ENCODE data around the gene HSD17B3. TPM values are rescaled to one million over a fixed set of nuclear protein-coding genes. Genes with fewer than 3 reads are reported as not detected.
"Not testable (repeated sequence)": the region's sequence is repeated elsewhere in the genome, so short reads cannot be mapped to it uniquely, and the experiment has no call there.

Gene HSD17B3
- total RNA-seq, 1 experiment from 2014 or later: 0.37 TPM

GRCh38 chr9:96236854-96237550, 65.0 kb downstream of the HSD17B3 start:
- DNase-seq (ENCODE audit: low read depth): no peak

DNA sequence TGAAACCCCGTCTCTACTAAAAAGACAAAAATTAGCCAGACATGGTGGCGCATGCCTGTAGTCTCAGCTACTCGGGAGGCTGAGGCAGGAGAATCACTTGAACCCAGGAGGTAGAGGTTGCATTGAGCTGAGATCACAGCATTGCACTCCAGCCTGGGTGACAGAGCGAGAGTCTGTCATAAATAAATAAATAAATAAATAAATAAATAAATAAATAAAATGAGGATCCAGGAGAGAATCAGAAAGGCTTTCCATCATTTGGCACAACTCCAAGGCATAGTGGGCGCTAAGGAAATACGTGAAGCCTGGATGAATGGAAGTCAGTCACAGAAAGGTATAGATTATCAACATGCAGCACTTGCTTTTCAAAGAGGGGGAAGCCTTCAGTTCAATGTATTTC, 65.6 kb downstream of the HSD17B3 start:
- not testable (repeated sequence) for DNase-seq (ENCODE audit: low read depth)

- DNase-seq (ENCODE audit: low read depth): peak; percentile 12
Measured at GRCh38 chr9:96232539-96233241, 69.3 kb downstream of the HSD17B3 start.

- DNase-seq (ENCODE audit: low read depth): no peak
Measured at GRCh38 chr9:96232164-96232538, 69.8 kb downstream of the HSD17B3 start.

DNA sequence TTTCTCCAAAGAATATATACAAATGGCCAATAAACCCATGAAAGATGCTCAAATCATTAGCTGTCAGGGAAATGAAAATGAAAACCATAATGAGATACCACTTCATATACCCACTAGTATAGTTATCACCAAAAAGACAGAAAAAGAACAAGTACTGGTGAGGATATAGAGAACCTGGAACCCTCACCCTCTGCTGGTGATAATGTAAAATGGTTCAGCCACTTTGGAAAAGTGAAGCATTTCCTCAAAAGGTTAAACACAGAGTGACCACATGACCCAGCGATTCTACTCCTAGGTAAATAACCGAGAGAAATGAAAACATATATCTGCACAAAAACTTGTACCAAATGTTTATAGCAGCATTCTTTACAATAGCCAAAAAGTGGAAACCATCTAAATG, 72.0 kb downstream of the HSD17B3 start:
- no peak for DNase-seq (ENCODE audit: low read depth)

DNA sequence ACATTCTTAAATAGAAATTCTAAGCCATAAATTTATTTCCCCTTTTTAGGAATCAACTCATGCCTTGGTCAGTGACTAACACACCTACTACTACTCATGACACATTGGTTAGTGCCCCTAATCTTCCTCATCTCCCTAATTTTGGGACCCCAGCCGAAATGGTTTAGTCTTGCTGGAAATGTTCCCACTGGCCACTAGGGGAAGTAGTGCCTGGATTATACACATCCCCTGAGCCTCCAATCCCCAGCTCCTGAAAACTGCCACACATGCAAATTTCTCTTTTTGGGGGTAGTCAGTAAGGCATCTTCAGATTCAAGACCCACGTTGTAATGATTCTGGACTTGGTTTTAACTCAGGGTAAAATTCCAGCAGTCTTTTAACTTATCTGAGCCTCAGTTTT, 79.8 kb downstream of the HSD17B3 start:
- DNase-seq (ENCODE audit: low read depth): no peak

DNA sequence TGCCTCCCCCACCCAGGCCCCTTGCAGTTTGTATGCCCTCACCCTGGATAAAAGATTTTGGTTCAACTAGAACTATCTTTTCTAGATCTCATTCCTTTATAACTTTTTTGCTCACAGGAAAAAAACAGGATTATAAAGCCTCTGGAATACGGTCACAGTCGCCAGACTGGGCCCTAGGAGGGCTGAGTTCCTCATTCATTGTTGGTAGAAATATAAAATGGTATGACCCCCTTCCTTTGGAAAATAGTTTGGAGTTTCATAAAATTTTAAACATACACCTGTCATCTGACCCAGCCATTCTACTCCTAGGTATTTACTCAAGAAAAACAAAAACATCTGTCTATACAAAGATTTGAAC, 82.1 kb downstream of the HSD17B3 start:
- DNase-seq (ENCODE audit: low read depth): no peak

- DNase-seq (ENCODE audit: low read depth): no peak
Measured at GRCh38 chr9:96219026-96219899, 82.7 kb downstream of the HSD17B3 start.

DNA sequence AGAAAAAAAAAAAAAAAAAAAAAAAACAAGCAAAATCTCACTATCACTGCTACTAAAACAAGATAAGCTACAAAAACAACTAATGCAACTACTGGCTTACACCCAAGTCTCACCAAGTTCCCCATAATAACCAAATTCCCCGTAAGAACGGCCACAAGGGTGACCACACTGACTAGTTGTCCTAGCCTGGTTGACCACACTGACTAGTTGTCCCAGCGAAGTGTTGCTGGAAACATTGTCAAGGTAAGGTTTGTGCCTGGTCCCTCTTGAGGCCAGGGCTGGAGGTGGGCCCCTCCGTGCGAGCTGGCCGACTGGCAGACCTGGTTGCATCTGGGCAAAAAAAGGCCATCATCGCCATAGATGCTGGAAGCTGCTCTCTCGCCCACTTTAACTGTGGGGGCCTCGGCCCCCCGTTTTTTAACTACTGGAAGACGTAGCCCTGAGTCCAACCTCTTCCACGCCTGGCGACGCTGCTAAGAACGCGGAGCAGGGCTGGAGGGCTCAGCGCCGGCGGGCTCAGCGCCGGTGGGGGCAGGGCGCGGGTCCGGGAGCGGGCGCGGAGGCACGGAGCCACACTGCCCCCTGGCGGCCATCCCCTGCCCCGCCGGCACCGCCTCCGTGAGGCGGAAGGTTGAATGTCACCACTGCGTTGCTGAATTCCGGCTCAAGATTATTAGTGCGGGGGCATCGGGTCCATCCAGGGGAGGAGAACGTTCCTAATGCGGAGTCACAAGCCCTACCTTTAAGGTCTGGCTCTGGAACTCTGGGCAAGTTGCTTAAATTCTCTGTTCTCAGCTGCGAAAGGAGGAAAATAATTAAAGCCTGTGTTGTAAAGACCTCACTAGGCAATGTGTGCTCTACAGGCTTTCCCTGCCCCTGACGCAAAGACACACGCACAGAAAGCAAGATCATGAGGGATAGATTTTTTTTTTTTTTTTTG, 84.0 kb downstream of the HSD17B3 start:
- DNase-seq (ENCODE audit: low read depth): peak; percentile 56

DNA sequence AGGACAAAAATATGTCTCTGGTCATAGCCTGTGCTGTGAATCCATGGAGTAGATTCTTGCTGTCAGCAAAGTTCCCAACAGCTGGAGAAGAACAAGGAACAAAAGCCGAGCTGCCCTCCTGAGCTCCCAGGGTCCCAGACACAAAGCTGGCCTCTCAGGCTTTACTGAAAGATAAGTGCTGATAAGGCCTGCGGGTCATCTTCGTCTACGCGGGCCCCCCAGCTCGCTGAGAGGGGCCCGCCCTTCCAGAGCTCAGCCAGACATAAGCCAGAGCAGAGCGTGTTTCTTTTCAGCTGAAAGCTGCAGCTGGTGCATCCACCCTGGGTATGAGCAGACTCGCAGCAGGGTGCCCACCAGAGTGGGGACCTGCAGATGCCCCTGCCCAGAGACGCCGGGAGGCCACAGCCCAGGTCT, 84.7 kb downstream of the HSD17B3 start:
- no peak for DNase-seq (ENCODE audit: low read depth)

DNA sequence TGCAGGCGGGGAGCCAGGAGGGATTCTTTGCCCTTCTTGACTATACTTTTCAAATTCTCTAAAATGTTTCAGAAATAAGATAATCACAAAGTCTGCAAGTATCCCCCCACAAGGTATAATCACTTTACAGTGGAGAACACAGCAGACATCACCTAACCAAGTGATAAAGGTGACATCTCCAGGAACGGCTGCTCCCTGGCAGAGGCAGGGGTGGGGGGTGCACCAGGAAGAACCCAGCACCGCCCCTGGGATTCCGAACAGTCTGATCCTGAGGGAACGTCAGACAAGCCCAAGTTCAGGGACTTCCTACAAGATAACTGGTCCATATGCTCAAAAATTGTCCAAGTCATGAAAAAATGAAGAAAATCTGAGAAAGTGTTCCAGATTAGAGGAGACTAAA, 85.4 kb downstream of the HSD17B3 start:
- no peak for DNase-seq (ENCODE audit: low read depth)

DNA sequence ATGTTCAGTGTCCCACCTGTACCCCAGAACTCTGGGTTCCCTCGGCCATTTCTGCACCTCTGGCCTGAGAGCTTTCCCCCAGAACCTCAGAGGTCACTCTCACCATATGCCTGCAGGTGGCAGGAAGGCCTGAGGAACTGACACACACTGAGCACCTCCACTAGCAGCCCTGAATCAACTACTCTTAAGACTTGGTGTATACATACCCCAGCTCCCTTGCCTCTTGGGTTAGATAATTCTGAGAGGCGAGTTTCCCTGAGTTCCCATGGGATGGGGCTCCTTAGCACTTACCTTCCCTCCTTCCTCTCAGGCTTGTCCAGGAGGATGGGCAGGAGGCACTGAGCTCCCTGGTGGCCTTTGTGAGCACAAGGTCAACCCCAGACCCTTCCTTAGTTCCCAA, 86.1 kb downstream of the HSD17B3 start:
- no peak for DNase-seq (ENCODE audit: low read depth)

DNA sequence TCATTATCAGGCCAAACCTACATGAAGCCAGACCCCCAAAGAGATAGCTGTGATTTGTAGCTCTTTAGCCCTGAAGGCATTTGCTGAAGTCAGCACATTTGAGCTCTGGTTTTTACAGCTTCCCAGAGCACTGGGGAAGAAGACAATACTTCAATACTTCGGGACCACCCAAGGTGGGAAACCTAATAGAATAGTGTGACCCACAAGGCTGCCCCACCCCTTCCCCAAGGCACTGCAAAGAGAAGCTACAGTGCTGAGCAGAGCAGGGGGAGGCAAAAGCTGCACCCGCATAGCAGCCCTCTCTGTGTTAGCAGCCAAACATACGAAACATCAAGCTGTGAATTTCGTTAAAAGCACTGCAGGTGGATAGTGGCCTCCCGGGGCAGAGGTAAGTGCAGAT, 87.3 kb downstream of the HSD17B3 start:
- no peak for DNase-seq (ENCODE audit: low read depth)

GRCh38 chr9:96209407-96210271, 92.3 kb downstream of the HSD17B3 start:
- peak; percentile 11 for DNase-seq (ENCODE audit: low read depth)

- no peak for DNase-seq (ENCODE audit: low read depth)
Measured at GRCh38 chr9:96206156-96206751, 95.7 kb downstream of the HSD17B3 start.

- DNase-seq (ENCODE audit: low read depth): no peak
Measured at GRCh38 chr9:96204853-96205252, 97.1 kb downstream of the HSD17B3 start.

DNA sequence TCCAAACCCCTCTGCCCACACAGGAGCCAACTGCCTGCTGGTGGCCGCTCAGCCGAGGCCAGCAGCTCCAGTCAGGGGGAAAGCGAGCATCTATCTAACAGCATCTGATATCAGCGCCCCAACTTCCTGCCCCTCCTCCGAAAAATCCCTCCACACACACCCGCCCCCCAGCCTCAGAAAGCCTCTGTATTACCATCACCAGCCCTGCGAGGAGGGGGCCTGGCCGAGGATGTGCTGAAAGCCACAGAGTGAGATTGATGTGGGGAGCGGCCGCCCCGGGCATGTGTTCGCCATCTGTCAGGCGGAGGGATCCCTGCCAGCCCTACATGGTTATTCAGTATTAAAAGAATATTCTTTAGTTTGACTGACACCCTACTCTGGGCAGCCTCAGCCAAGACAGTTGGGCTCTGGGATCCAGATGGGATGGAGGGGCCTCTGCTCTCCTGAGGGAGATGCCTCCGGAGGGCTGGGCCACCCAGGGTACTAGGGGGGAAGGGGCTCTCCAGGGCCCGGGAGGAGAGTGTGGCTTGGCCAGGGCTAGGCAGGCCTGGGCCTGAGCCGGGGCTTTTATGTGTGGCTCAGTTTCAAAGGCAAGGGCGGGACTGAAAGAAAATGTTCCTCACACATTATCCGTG, 98.0 kb downstream of the HSD17B3 start:
- DNase-seq (ENCODE audit: low read depth): no peak

- DNase-seq (ENCODE audit: low read depth): no peak
Measured at GRCh38 chr9:96202971-96203780, 98.8 kb downstream of the HSD17B3 start.

Measured in HT1080 (cell line).